ENCODE data around the gene GLG1.

DNA sequence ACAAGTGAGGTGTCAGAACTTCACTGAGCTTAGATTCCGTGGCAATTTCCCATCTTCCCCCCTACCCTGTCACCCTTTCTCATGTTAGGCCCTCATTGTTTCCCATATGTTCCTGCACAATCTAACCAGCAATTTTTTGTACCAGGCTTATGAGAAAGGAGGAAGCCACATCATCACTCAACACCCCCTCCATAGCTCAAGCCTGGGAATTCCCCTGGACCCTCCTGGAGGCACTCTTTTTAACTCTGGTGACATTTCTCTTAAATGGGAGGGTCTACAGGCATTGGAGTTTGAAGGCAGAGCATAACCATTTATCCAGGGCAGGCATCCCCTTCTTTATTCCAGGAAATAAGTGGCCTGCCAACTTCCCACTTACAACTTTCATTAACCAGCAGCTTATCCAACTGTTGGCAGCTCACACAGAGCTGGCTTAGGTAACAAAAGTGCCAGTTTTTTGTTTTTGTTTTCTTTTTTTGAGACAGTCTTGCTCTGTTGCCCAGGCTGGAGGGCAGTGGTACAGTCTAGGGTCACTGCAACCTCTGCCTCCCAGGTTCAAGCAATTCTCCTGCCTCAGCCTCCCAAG lies 10.4 kb upstream of the GLG1 start:
- TF ChIP-seq CTCF (IDR thresholded peaks at IDR 0.05 in 4 of 5, conservative IDR thresholded peaks at IDR 0.05 in 1 of 5) (no peak), POLR2A (IDR thresholded peaks at IDR 0.05) (no peak)
